GM21381 (cell line): ENCODE results near the gene PRPF40B.

Source experiments
- ATAC-seq: cut with Tn5 transposase; IDR thresholded peaks from one replicate; pipeline ENCODE4 v1.9.1; 2021; ENCODE audit warnings: mild to moderate bottlenecking, moderate library complexity; ENCODE audit not compliant: unreplicated experiment

Gene PRPF40B

DNA sequence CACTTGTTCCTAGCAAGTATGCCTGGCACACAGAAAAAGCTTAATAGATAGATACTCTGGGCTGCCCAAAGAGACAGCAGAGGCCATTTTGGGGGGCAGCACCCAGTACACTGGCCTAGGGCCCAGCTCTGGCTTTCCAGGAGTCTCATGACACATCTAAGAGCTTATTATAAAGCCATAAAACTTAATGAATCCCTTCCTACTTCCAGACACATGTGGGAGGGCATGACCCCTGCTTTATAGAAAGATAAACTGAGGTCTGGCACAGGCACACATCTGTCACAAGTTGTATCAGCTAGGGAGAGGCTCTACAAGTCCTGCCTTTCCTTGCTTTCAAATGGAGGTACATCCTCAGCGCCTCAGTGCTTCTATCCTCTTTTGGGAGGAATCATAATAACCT is 56.7 kb downstream of the PRPF40B start:
- ATAC-seq = no peak

DNA sequence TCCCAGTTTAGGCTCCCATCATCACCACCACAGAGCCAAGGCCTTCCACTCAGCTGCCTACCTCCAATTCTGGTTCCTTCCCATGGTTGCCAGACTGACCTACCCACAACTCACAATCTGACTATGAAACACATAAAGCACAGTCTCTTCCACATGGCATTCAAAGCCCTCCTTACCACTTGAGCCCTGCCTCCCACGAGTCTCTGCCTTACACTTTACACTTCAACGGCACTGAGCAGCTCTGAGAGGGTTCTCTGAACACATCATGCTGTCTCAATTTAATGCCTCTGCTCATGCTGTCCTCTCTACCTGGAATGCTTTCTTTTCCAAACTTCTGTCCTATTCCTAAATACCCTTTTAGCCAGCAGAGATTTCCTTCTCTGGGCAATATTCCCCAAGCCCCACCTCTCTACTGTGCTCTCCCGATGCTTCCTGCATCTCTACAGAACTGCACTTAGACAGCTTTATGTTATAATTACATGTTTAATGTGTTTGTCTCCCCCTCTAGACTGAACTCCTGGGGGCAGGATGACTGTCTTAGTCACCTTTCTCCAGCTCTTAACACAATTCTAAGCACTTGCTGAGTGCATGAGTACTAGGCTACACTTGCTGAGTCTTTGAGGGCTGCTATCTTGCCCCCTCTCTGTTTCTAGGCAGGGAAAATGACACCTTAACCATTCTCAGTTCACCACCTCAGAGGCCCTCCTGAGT is 60.4 kb downstream of the PRPF40B start:
- ATAC-seq = no peak

DNA sequence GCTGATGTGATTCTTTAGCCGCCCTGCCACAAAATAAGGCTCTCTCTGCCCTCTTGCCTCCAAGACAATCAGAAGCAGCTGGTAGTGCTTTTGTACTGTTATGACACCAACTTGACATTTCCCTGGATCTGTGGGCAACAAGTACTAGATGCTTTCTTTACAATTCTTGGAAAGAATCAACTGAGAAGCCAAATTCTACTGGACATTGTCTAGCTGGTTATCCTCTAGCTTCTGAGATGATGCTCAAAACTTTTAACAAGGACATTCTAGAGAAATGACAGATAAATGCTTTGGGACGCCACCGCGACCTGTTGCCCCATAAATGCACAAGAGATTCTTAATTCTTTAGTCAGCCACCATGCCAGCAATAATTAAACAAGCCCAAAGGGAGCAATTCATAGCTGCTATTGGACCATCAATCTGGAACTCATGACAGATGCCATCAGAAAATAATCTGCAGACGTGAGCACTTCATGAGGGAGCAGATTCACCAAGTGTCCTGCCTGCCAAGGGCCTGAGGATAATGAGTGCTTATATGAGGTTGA is 61.0 kb downstream of the PRPF40B start:
- ATAC-seq = no peak

DNA sequence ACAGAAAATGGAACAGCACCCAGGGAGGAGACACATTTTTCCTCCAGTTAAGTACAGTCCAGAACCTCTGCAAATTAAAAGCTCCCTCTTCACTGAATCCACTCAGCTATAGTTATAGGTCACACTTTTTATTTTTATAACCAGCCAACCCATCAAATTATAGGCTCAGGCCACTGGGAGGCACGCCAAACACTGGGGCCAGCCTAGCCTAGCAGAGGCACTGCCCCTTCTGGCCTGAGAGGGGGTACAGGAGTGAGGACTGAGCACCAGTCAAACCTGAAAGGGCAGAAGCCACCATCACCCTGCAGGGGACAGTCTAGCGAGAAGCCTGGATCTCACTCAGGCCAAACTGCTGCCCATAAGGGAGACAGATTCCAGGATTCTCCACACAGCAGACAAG is 64.6 kb downstream of the PRPF40B start:
- no peak for ATAC-seq

DNA sequence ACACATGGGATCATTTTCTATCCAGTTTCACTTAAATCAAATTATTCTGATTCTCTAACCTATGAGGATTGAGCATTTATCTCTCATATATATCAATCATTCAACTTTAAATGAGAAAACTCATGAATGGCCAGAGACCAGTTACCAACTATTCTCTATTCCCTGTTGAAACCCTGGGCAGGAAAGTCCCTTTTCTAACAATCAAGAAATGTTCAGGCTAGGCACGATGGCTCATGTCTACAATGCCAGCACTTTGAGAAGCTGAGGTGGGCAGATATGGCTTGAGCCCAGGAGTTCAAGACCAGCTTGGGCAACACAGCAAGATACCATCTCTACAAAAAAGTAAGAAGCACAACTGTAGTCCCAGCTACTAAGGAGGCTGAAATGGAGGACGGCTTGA is 65.9 kb downstream of the PRPF40B start:
- ATAC-seq = no peak

DNA sequence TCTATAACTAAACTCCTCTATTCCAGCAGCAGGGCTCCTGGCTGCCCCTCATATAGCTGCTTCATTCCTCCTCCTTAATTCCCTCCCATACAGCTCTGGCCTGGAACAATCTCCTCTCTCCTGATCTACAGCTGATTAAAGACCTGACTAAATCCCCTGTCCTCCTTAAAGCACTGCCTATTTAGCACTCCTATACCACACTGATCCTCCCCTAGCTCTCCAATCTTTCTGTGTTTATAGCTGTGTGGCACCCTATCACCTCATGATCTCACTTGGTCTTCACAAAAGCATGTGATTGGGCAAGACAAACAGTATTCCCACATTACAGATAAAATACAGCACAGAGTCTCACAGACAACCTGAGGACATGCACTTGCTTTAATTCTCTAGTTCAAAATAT is 66.4 kb downstream of the PRPF40B start:
- no peak for ATAC-seq

DNA sequence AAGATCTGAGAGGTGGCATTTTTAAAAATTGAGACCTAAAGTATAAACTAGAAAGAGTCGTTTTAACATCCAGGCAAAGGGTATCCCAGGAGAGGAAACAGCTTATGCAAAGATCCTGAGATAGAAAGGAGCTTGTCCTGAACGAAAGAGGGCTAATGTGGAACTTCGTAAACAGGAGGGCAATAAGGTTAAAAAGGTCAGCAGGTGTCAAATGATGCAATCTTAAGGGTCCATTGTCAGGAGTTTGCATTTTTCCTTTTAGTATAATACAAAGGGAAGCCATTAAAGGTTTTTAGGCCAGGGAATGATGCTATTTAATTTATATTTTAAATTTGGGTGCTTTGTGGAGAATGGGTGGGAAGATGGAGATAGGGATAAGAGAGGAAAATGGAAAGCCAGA is 69.5 kb downstream of the PRPF40B start:
- no peak for ATAC-seq

DNA sequence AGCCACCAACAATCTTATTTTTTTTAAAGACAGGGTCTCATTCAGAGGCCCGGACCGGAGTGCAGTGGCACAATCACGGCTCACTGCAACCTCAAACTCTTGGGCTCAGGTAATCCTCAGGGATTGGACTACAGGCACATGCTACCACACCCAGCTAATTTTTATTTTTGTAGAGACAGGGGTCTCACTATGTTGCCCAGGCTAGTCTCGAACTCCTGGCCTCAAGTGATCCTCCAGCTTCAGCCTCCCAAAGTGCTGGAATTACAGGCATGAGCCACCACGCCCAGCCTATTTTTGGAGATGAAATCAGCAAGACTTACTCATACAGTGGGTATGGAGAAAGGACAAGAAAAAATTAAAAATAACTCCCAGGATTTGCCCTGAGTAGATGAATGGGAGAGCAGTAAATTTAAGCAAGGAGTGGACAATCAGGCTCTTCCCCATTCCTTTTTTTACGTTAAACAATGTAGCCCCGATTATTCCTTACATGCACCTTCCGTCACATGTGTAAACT is 70.6 kb downstream of the PRPF40B start:
- no peak for ATAC-seq
